IMR-90 (cell line): Measurements from ENCODE around the gene CCNA2. TPM values are rescaled to one million over a fixed set of nuclear protein-coding genes. Genes with fewer than 3 reads are reported as not detected.
A peak's percentile ranks its signal among the peaks of the same experiment; 100 is the strongest.

Experiments
- ATAC-seq: fragments of 200-7000 bp; cut with Tn5 transposase; 2 replicates; pipeline ENCODE4 v1.9.1; 2020; ENCODE audit warnings: low read depth, mild to moderate bottlenecking, moderate library complexity
- BruUV-seq: library from RNA; stranded (reverse); fragments of 400-500 nt; replicated peaks from 2 replicates; lab custom pipeline; 2021; lab: Mats Ljungman, UMichigan
- CTCF ChIA-PET: fragments of 300-600 bp; formaldehyde crosslinking; extraction: SDS; loops from one replicate; lab custom pipeline; 2021; ENCODE audit warnings: antibody characterized with exemption; lab: Yijun Ruan, JAX
- POLR2A ChIA-PET: fragments of 300-600 bp; sonication (Branson Sonifier 250); formaldehyde crosslinking; loops from one replicate; lab custom pipeline; 2022; ENCODE audit warnings: antibody characterized with exemption; ENCODE audit not compliant: unreplicated experiment; lab: Charles Lee
- DNase-seq: peaks from one replicate; pipeline ENCODE4 v3.0.0; 2013
- H2AFZ ChIP-seq: replicated peaks from 2 replicates; pipeline ENCODE3; 2013; ENCODE audit warnings: low read length, mild to moderate bottlenecking; ENCODE audit not compliant: poor library complexity
- H2AK5ac ChIP-seq: 2 replicates; pipeline ENCODE4 v1.6.1; 2013; ENCODE audit warnings: low read depth, low read length, inconsistent platforms
- H2AK9ac ChIP-seq: replicated peaks from 2 replicates; pipeline ENCODE3; 2013; ENCODE audit warnings: mild to moderate bottlenecking, low read depth, low read length, moderate library complexity; ENCODE audit not compliant: poor library complexity
- H2BK120ac ChIP-seq: 2 replicates; pipeline ENCODE4 v1.6.1; 2013; ENCODE audit warnings: low read depth, low read length, inconsistent platforms
- H2BK15ac ChIP-seq: 3 replicates; pipeline ENCODE4 v1.6.1; 2013; ENCODE audit warnings: low read depth, low read length, inconsistent platforms
- H2BK20ac ChIP-seq: 2 replicates; pipeline ENCODE4 v1.6.1; 2013; ENCODE audit warnings: low read depth, mild to moderate bottlenecking, inconsistent platforms, low read length, moderate library complexity
- H2BK5ac ChIP-seq: 2 replicates; pipeline ENCODE4 v1.6.1; 2013; ENCODE audit warnings: mild to moderate bottlenecking, low read depth, low read length, inconsistent platforms; ENCODE audit not compliant: poor library complexity, severe bottlenecking
- H3K14ac ChIP-seq: replicated peaks from 2 replicates; pipeline ENCODE4 v1.6.1; 2013; ENCODE audit warnings: low read depth, low read length, inconsistent platforms
- H3K18ac ChIP-seq: 2 replicates; pipeline ENCODE4 v1.6.1; 2013; ENCODE audit warnings: low read depth, low read length, control low read depth
- H3K23ac ChIP-seq: 2 replicates; pipeline ENCODE4 v1.6.1; 2013; ENCODE audit warnings: low read depth, low read length, inconsistent platforms
- H3K27ac ChIP-seq: 2 replicates; pipeline ENCODE4 v1.5.1; 2013; ENCODE audit warnings: mild to moderate bottlenecking, control low read depth, low read length; ENCODE audit not compliant: insufficient read depth
- H3K27me3 ChIP-seq: 2 replicates; pipeline ENCODE4 v1.6.1; 2013; ENCODE audit warnings: low read length; ENCODE audit not compliant: control insufficient read depth, insufficient read depth
- H3K36me3 ChIP-seq: 2 replicates; pipeline ENCODE4 v1.6.1; 2013; ENCODE audit warnings: low read length, mixed read lengths; ENCODE audit not compliant: control insufficient read depth, insufficient read depth
- H3K4ac ChIP-seq: 2 replicates; pipeline ENCODE4 v1.6.1; 2013; ENCODE audit warnings: low read depth, low read length, inconsistent platforms
- H3K4me1 ChIP-seq: 2 replicates; pipeline ENCODE4 v1.6.1; 2013; ENCODE audit warnings: low read length, mixed read lengths; ENCODE audit not compliant: control insufficient read depth, insufficient read depth
- H3K4me2 ChIP-seq: 2 replicates; pipeline ENCODE4 v1.6.1; 2013; ENCODE audit warnings: low read depth, mild to moderate bottlenecking, control low read depth, low read length, moderate library complexity
- H3K4me3 ChIP-seq: 2 replicates; pipeline ENCODE4 v1.5.1; 2013; ENCODE audit warnings: low read depth, mild to moderate bottlenecking, control low read depth, low read length, moderate library complexity; ENCODE audit not compliant: insufficient read depth
- H3K56ac ChIP-seq: 2 replicates; pipeline ENCODE4 v1.6.1; 2013; ENCODE audit warnings: low read length, inconsistent platforms; ENCODE audit not compliant: insufficient read depth; ENCODE audit errors: extremely low read depth
- H3K79me1 ChIP-seq, 2 experiments: 2 replicates each; pipeline ENCODE4 v1.6.1; 2013; ENCODE audit warnings: low read length in 2 of 2, inconsistent platforms in 1 of 2, low read depth in 1 of 2
- H3K9ac ChIP-seq: 2 replicates; pipeline ENCODE4 v1.6.1; 2013; ENCODE audit warnings: low read depth, low read length, control low read depth
- H3K9me1 ChIP-seq: 2 replicates; pipeline ENCODE4 v1.6.1; 2013; ENCODE audit warnings: low read length, inconsistent platforms; ENCODE audit not compliant: insufficient read depth
- H3K9me3 ChIP-seq: 2 replicates; pipeline ENCODE4 v1.6.1; 2013; ENCODE audit warnings: low read length; ENCODE audit not compliant: control insufficient read depth, insufficient read depth
- H4K20me1 ChIP-seq: 2 replicates; pipeline ENCODE4 v1.6.1; 2013; ENCODE audit warnings: low read length, inconsistent platforms; ENCODE audit not compliant: insufficient read depth
- H4K5ac ChIP-seq: 2 replicates; pipeline ENCODE4 v1.6.1; 2013; ENCODE audit warnings: mild to moderate bottlenecking, low read depth, low read length, control low read depth
- H4K8ac ChIP-seq, 2 experiments: 2 replicates each; pipeline ENCODE4 v1.6.1; 2013; ENCODE audit warnings: low read depth in 2 of 2, low read length in 2 of 2, control low read depth in 1 of 2, inconsistent platforms in 1 of 2
- H4K91ac ChIP-seq: 2 replicates; pipeline ENCODE4 v1.6.1; 2013; ENCODE audit warnings: low read depth, low read length, inconsistent platforms; ENCODE audit not compliant: insufficient read depth
- BHLHE40 ChIP-seq: fragments of 150-350 bp; IDR thresholded peaks from 2 replicates; pipeline ENCODE4 v1.6.1; 2016; ENCODE audit warnings: mild to moderate bottlenecking, low read depth, low read length
- CEBPB ChIP-seq: IDR thresholded peaks from 2 replicates; pipeline ENCODE4 v1.6.1; 2012; ENCODE audit warnings: low read depth, low read length, improper control_type of control experiment
- CHD1 ChIP-seq: IDR thresholded peaks from 2 replicates; pipeline ENCODE4 v1.6.1; 2012; ENCODE audit warnings: low read depth, low read length, improper control_type of control experiment
- ELK1 ChIP-seq: fragments of 150-350 bp; IDR thresholded peaks from 2 replicates; pipeline ENCODE4 v1.6.1; 2016; ENCODE audit warnings: low read depth, mild to moderate bottlenecking, low read length, moderate library complexity, borderline replicate concordance
- FOS ChIP-seq: fragments of 150-350 bp; IDR thresholded peaks from 2 replicates; pipeline ENCODE4 v1.6.1; 2016; ENCODE audit warnings: low read depth, low read length
- MAFK ChIP-seq: IDR thresholded peaks from 2 replicates; pipeline ENCODE4 v1.6.1; 2012; ENCODE audit warnings: low read depth, low read length, improper control_type of control experiment
- MAZ ChIP-seq: IDR thresholded peaks from 2 replicates; pipeline ENCODE4 v1.6.1; 2012; ENCODE audit warnings: low read depth, mild to moderate bottlenecking, low read length, improper control_type of control experiment, moderate library complexity, borderline replicate concordance
- MXI1 ChIP-seq: IDR thresholded peaks from 2 replicates; pipeline ENCODE4 v1.6.1; 2012; ENCODE audit warnings: low read depth, mild to moderate bottlenecking, low read length, moderate library complexity, borderline replicate concordance
- NFE2L2 ChIP-seq: fragments of 150-350 bp; IDR thresholded peaks from 2 replicates; pipeline ENCODE4 v1.6.1; 2016; ENCODE audit warnings: low read depth, mild to moderate bottlenecking, low read length
- POLR2A ChIP-seq: IDR thresholded peaks from 2 replicates; pipeline ENCODE4 v1.6.1; 2012; ENCODE audit warnings: mild to moderate bottlenecking, low read depth, low read length
- RAD21 ChIP-seq: IDR thresholded peaks from 2 replicates; pipeline ENCODE4 v1.6.1; 2012; ENCODE audit warnings: low read length, improper control_type of control experiment
- RCOR1 ChIP-seq: IDR thresholded peaks from 2 replicates; pipeline ENCODE4 v1.6.1; 2012; ENCODE audit warnings: mild to moderate bottlenecking, low read length, improper control_type of control experiment; ENCODE audit not compliant: insufficient replicate concordance
- RFX5 ChIP-seq: IDR thresholded peaks from 2 replicates; pipeline ENCODE4 v1.8.0; 2012; ENCODE audit warnings: low read depth, mild to moderate bottlenecking, low read length, moderate library complexity
- SMC3 ChIP-seq: fragments of 150-350 bp; IDR thresholded peaks from 2 replicates; pipeline ENCODE4 v1.6.1; 2016; ENCODE audit warnings: low read depth, mild to moderate bottlenecking, antibody characterized with exemption, low read length, moderate library complexity
- USF2 ChIP-seq: fragments of 150-350 bp; IDR thresholded peaks from 2 replicates; pipeline ENCODE4 v1.6.1; 2017; ENCODE audit warnings: mild to moderate bottlenecking, antibody characterized with exemption, low read length, low read depth
- WGBS, 2 experiments: methylation state at CpG; one replicate each; pipeline versions ENCODE4 v1.1.5 to v1.1.7; 2013; ENCODE audit warnings: missing lambda C conversion rate in 2 of 2; ENCODE audit not compliant: insufficient read length in 1 of 2; ENCODE audit errors: extremely low coverage in 2 of 2; 5-methylcytosine and 5-hydroxymethylcytosine counted together
- dilution Hi-C: fragments of 300-500 bp; cut with HindIII; formaldehyde crosslinking; loops from one replicate; pipeline ENCODE4 v1.14.3; 2018; ENCODE audit warnings: low sequenced_read_pairs; ENCODE audit not compliant: unreplicated experiment
- in situ Hi-C: fragments of 300-500 bp; cut with MboI; formaldehyde crosslinking; loops from 3 replicates; pipeline ENCODE4 v1.14.3; 2019; ENCODE audit warnings: low sequenced_read_pairs, inconsistent platforms, mixed read lengths
- intact Hi-C: fragments of 100-400 bp; cut with micrococcal nuclease; formaldehyde crosslinking; loops from 2 replicates; pipeline ENCODE4 v1.10.0; 2022
- polyA plus RNA-seq, 3 experiments: library from polyadenylated mRNA; depleted of rRNA; stranded (reverse); fragments of >200 nt; gene quantifications; 2 replicates each; pipeline ENCODE4 v1.2.3, GENCODE V29; 2012; ENCODE audit warnings: low replicate concordance in 1 of 3
- total RNA-seq: library from RNA; depleted of rRNA; stranded (reverse); fragments of >200 nt; gene quantifications from 2 replicates; pipeline ENCODE4 v1.2.3, GENCODE V29; 2012
- TF ChIP-seq, protein P1 (sequence below): conservative IDR thresholded peaks from 2 replicates; pipeline ENCODE4 v1.5.1; 2012; ENCODE audit warnings: mild to moderate bottlenecking, low read depth, low read length, improper control_type of control experiment

CCNA2 gene
- total and polyA plus RNA-seq, 2 of the 4 experiments (the other 2 are of a cell fraction), result 22.8 to 54.3 TPM

DNA sequence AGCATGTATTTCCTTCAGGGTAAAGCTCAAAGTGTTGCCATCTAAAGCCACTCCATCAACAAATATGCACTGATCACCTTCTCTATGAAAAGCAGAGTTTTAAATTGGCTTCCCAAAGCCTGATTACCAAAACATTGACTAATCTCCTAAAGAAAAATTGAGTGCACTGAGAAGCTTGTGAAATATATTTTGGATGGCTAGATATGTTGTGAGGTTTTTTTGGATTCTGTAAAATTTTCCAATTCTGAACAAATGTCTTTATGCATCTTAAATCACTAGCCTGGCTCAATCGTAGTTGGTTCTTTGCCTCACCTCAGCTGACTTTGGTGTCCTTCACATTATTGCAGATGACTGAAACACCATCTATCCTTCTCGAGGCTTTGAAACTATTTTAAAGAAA is 37.5 kb downstream of the CCNA2 start:
- H3K9me3 ChIP-seq, result peaks cover 3% of the 10 kb centered on the region; the same call in 1 of the 2 replicates
- H3K9me1 ChIP-seq, result peaks cover 17% of the 10 kb centered on the region
- dilution Hi-C loops, result no loop called here
- no TSS peak for BruUV-seq
- peak overlapping the region; percentile 96 for H3K14ac ChIP-seq
- peak overlapping the region; percentile 51; the same call in 1 of the 2 replicates for H2AK5ac ChIP-seq
- no peaks in the 10 kb centered on the region for H3K27me3 ChIP-seq
- H3K56ac ChIP-seq, result no peak overlapping the region; the same call in 1 of the 2 replicates
- in situ Hi-C loops, result no loop called here
- no peak overlapping the region for H2AK9ac ChIP-seq
- H3K4me1 ChIP-seq, result peaks cover 23% of the 10 kb centered on the region
- ATAC-seq, result no peak
- H3K79me1 ChIP-seq, result peaks cover 0 to 21% of the 10 kb centered on the region in 2 experiments; a peak in 2 of 4 replicates
- peak overlapping the region; percentile 84; the same call in 2 of the 3 replicates for H2BK15ac ChIP-seq
- H2AFZ ChIP-seq, result no peak overlapping the region
- H3K9ac ChIP-seq, result no peak overlapping the region
- H4K8ac ChIP-seq, result peak overlapping the region; percentile 92 to 97; a peak in 3 of 4 replicates
- peak overlapping the region; percentile 98 for H2BK5ac ChIP-seq
- peak overlapping the region; percentile 18; the same call in 1 of the 2 replicates for H3K23ac ChIP-seq
- POLR2A ChIA-PET, result no interaction called here
- H4K20me1 ChIP-seq, result no peaks in the 10 kb centered on the region
- no peak overlapping the region for H3K4me2 ChIP-seq
- no CpG with 5 or more reads among the region's 2 CpGs for WGBS, 2 experiments
- intact Hi-C loops, result no loop called here
- H3K4ac ChIP-seq, result peak overlapping the region; percentile 98; the same call in 1 of the 2 replicates
- H3K18ac ChIP-seq, result peak overlapping the region; percentile 77
- H4K5ac ChIP-seq, result peak overlapping the region; percentile 85; the same call in 1 of the 2 replicates
- TF ChIP-seq, protein P1, sequence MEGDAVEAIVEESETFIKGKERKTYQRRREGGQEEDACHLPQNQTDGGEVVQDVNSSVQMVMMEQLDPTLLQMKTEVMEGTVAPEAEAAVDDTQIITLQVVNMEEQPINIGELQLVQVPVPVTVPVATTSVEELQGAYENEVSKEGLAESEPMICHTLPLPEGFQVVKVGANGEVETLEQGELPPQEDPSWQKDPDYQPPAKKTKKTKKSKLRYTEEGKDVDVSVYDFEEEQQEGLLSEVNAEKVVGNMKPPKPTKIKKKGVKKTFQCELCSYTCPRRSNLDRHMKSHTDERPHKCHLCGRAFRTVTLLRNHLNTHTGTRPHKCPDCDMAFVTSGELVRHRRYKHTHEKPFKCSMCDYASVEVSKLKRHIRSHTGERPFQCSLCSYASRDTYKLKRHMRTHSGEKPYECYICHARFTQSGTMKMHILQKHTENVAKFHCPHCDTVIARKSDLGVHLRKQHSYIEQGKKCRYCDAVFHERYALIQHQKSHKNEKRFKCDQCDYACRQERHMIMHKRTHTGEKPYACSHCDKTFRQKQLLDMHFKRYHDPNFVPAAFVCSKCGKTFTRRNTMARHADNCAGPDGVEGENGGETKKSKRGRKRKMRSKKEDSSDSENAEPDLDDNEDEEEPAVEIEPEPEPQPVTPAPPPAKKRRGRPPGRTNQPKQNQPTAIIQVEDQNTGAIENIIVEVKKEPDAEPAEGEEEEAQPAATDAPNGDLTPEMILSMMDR, result no peak
- TF ChIP-seq RCOR1 (no peak), NFE2L2 (no peak), FOS (no peak), CHD1 (no peak), MAZ (no peak), POLR2A (no peak), SMC3 (no peak), USF2 (no peak), RFX5 (no peak), MAFK (no peak), BHLHE40 (no peak), ELK1 (no peak), MXI1 (no peak), CEBPB (no peak), RAD21 (no peak)
- no peak overlapping the region for H3K4me3 ChIP-seq
- peak overlapping the region; percentile 100 for H4K91ac ChIP-seq
- peak overlapping the region; percentile 94 for H2BK20ac ChIP-seq
- H3K27ac ChIP-seq, result peak overlapping the region; percentile 66; the same call in 1 of the 2 replicates
- CTCF ChIA-PET, result no interaction called here
- H2BK120ac ChIP-seq, result peak overlapping the region; percentile 100
- no peaks in the 10 kb centered on the region for H3K36me3 ChIP-seq
- DNase-seq, result no peak
